Endodermal cell (in vitro differentiated cells): Measurements from ENCODE around the gene ADCYAP1R1. TPM values are rescaled to one million over a fixed set of nuclear protein-coding genes. Genes with fewer than 3 reads are reported as not detected.

Experiments
- DNase-seq: peaks from one replicate; pipeline ENCODE4 v3.0.0-alpha.2; 2017
- H3K27ac ChIP-seq: 2 replicates; pipeline ENCODE4 v1.5.1; 2013; ENCODE audit warnings: mild to moderate bottlenecking, low read depth, low read length, moderate library complexity
- H3K27me3 ChIP-seq: 2 replicates; pipeline ENCODE4 v1.6.1; 2013; ENCODE audit warnings: mild to moderate bottlenecking, low read length, moderate library complexity; ENCODE audit not compliant: insufficient read depth, control insufficient read depth, poor library complexity, severe bottlenecking
- H3K36me3 ChIP-seq: 2 replicates; pipeline ENCODE4 v1.7.0; 2013; ENCODE audit warnings: mild to moderate bottlenecking, low read length, moderate library complexity; ENCODE audit not compliant: control insufficient read depth, insufficient read depth
- H3K4me1 ChIP-seq: one replicate; pipeline ENCODE4 v1.7.0; 2013; ENCODE audit warnings: low read length; ENCODE audit not compliant: control insufficient read depth, insufficient read depth
- H3K4me3 ChIP-seq: 2 replicates; pipeline ENCODE4 v1.5.1; 2013; ENCODE audit warnings: mild to moderate bottlenecking, low read length, moderate library complexity
- H3K9ac ChIP-seq: 2 replicates; pipeline ENCODE4 v1.6.1; 2013; ENCODE audit warnings: mild to moderate bottlenecking, low read length, moderate library complexity; ENCODE audit not compliant: poor library complexity, severe bottlenecking; ENCODE audit errors: extremely low read depth
- H3K9me3 ChIP-seq: 2 replicates; pipeline ENCODE4 v1.6.1; 2013; ENCODE audit warnings: mild to moderate bottlenecking, low read length, moderate library complexity; ENCODE audit not compliant: control insufficient read depth
- H3K27ac Mint-ChIP-seq: 2 replicates; pipeline ENCODE4 v1.8.0; 2020; ENCODE audit warnings: mixed read lengths
- H3K27me3 Mint-ChIP-seq: 2 replicates; pipeline ENCODE4 v1.8.0; 2021; ENCODE audit warnings: mild to moderate bottlenecking, mixed read lengths; ENCODE audit not compliant: insufficient read depth
- H3K36me3 Mint-ChIP-seq: 2 replicates; pipeline ENCODE4 v1.8.0; 2020; ENCODE audit warnings: low read depth, mixed read lengths
- H3K4me1 Mint-ChIP-seq: 2 replicates; pipeline ENCODE4 v1.8.0; 2020; ENCODE audit warnings: mixed read lengths
- H3K4me3 Mint-ChIP-seq: 2 replicates; pipeline ENCODE4 v1.8.0; 2020; ENCODE audit warnings: mild to moderate bottlenecking, moderate library complexity, mixed read lengths
- H3K9me3 Mint-ChIP-seq: 2 replicates; pipeline ENCODE4 v1.8.0; 2020; ENCODE audit warnings: mild to moderate bottlenecking, mixed read lengths
- WGBS, 2 experiments: methylation state at CpG; one replicate each; pipeline versions ENCODE4 v1.1.5 to v1.1.7; 2013; ENCODE audit warnings: missing lambda C conversion rate in 2 of 2, mixed read lengths in 1 of 2; ENCODE audit not compliant: insufficient coverage in 1 of 2, insufficient read length in 1 of 2; 5-methylcytosine and 5-hydroxymethylcytosine counted together
- total RNA-seq, 2 donors: library from RNA; stranded (reverse); fragmentation: NEBNext Ultra II Directional in 1 of 2; extraction: Animal tissue kit (Norgen Biotek cat#: 25700) in 1 of 2; gene quantifications; 2 replicates in 1 of 2; 3 replicates in 1 of 2; pipeline ENCODE4 v1.2.1, GENCODE V29; 2021
- TF ChIP-seq, protein P1 (sequence below): fragments of 200-600 bp; sonication (generic); conservative IDR thresholded peaks from 2 replicates; pipeline ENCODE4 v1.5.0; 2021; ENCODE audit warnings: antibody characterized with exemption, mild to moderate bottlenecking

ADCYAP1R1 gene
- total RNA-seq, 2 donors from 2014 or later = 1.2 to 2.1 TPM

DNA sequence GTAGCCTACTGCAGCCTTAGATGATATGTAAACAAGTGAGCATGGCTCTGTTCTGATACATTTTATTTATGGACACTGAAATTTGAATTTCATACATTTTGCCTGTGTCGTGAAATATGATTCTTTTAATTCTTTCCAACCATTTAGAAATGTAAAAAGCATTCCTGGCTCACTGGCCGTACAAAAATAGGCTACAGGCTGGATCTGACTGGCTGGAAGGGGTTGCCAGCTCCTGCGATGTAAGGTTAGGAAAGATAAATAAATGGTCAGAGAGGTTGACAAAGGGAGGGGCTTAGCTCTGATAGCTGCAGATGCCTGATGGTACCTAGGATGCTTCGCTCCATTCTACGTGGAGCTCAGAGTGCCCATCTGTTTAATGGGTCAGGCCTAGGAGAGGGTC lies 3.4 kb downstream of the ADCYAP1R1 start:
- H3K9ac ChIP-seq = no peak overlapping the region
- no peak overlapping the region for H3K27ac Mint-ChIP-seq
- H3K27me3 Mint-ChIP-seq = peaks cover 53% of the 10 kb centered on the region
- no peak overlapping the region for H3K27ac ChIP-seq
- H3K9me3 Mint-ChIP-seq = no peaks in the 10 kb centered on the region
- H3K4me1 Mint-ChIP-seq = no peaks in the 10 kb centered on the region
- H3K27me3 ChIP-seq = peaks cover 44% of the 10 kb centered on the region
- TF ChIP-seq, protein P1, sequence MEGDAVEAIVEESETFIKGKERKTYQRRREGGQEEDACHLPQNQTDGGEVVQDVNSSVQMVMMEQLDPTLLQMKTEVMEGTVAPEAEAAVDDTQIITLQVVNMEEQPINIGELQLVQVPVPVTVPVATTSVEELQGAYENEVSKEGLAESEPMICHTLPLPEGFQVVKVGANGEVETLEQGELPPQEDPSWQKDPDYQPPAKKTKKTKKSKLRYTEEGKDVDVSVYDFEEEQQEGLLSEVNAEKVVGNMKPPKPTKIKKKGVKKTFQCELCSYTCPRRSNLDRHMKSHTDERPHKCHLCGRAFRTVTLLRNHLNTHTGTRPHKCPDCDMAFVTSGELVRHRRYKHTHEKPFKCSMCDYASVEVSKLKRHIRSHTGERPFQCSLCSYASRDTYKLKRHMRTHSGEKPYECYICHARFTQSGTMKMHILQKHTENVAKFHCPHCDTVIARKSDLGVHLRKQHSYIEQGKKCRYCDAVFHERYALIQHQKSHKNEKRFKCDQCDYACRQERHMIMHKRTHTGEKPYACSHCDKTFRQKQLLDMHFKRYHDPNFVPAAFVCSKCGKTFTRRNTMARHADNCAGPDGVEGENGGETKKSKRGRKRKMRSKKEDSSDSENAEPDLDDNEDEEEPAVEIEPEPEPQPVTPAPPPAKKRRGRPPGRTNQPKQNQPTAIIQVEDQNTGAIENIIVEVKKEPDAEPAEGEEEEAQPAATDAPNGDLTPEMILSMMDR = no peak
- DNase-seq = no peak
- no peaks in the 10 kb centered on the region for H3K36me3 ChIP-seq
- H3K4me3 Mint-ChIP-seq = no peak overlapping the region
- no peaks in the 10 kb centered on the region for H3K9me3 ChIP-seq
- no peaks in the 10 kb centered on the region for H3K36me3 Mint-ChIP-seq
- H3K4me3 ChIP-seq = no peak overlapping the region
- 89 to 100% methylated on average over 2 to 5 of the region's 5 CpGs for WGBS, 2 experiments
- no peaks in the 10 kb centered on the region for H3K4me1 ChIP-seq

DNA sequence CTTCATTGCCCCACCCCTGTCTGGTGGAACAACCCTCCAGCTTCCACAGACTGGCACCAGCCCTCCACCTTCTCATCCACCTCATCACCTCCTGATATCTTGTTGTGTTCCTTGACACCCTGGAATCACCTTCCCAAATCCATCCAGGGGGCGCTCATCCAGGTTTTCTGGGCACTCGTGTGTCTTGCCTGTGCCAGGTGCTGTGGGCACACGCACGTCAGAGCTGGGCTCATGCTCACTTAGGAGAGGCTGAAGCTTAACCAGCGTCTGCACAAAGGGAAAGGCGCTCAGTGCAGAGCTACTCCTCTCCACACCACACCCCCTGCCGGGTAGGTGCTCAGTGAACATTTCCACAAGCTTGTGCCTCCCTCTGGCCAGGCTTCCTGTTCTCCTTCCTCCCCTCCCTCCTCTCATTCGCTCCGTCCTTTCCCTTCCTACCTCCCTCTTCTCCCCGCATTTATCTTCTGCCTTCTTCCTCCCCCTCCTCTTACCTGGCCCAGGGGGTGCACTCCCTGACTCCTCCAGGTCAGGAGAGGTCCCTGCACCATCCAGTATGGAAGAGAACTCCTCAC lies 4.8 kb downstream of the ADCYAP1R1 start:
- H3K4me3 Mint-ChIP-seq = no peak overlapping the region
- no peak overlapping the region for H3K27ac ChIP-seq
- H3K9me3 Mint-ChIP-seq = no peaks in the 10 kb centered on the region
- DNase-seq = peak; percentile 75
- H3K27me3 Mint-ChIP-seq = peaks cover 39% of the 10 kb centered on the region
- H3K27me3 ChIP-seq = peaks cover 31% of the 10 kb centered on the region
- H3K36me3 ChIP-seq = no peaks in the 10 kb centered on the region
- no peak overlapping the region for H3K4me3 ChIP-seq
- H3K4me1 ChIP-seq = no peaks in the 10 kb centered on the region
- WGBS, 2 experiments = 84 to 94% methylated on average over 6 to 10 of the region's 10 CpGs
- H3K4me1 Mint-ChIP-seq = no peaks in the 10 kb centered on the region
- H3K9me3 ChIP-seq = no peaks in the 10 kb centered on the region
- no peak overlapping the region for H3K9ac ChIP-seq
- no peak overlapping the region for H3K27ac Mint-ChIP-seq
- TF ChIP-seq, protein P1 = peak; percentile 69
- no peaks in the 10 kb centered on the region for H3K36me3 Mint-ChIP-seq

DNA sequence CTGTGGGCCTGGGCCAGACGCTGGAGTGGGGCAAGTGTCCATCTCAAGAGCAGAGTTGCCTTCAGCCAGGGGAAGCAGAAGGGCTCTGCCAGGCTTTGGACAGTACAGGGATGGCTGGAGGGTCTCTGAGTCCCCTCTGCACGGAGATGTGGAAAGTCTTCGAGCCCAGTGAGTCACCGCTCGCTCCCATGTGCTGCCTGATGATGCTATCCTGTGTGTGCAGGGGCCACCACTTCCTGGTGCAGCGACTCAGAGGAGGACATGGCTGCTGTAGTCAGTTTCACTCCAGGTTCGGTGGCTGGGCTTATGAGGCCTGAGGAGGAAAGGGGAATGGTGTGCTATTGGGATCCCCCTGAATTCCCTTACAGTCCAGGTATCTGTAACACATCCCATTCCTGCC lies 6.0 kb downstream of the ADCYAP1R1 start:
- Histone ChIP-seq H3K27me3 (peaks cover 23% of the 10 kb centered on the region), H3K9ac (no peak overlapping the region), H3K4me1 (no peaks in the 10 kb centered on the region), H3K4me3 (no peak overlapping the region), H3K27ac (no peak overlapping the region), H3K9me3 (no peaks in the 10 kb centered on the region), H3K36me3 (no peaks in the 10 kb centered on the region)
- 91 to 95% methylated on average over 5 to 7 of the region's 7 CpGs for WGBS, 2 experiments
- TF ChIP-seq, protein P1 = no peak
- no peak overlapping the region for H3K27ac Mint-ChIP-seq
- no peaks in the 10 kb centered on the region for H3K4me1 Mint-ChIP-seq
- H3K27me3 Mint-ChIP-seq = peaks cover 33% of the 10 kb centered on the region
- no peak for DNase-seq
- H3K9me3 Mint-ChIP-seq = no peaks in the 10 kb centered on the region
- H3K4me3 Mint-ChIP-seq = no peak overlapping the region
- no peaks in the 10 kb centered on the region for H3K36me3 Mint-ChIP-seq
